Heart left ventricle (tissue), 16 donors: ENCODE results near the gene FAM43B. TPM values are rescaled to one million over a fixed set of nuclear protein-coding genes. Genes with fewer than 3 reads are reported as not detected.

Experiments
- ATAC-seq, 4 donors: fragments of 200-7000 bp; cut with Tn5 transposase; one replicate each; pipeline ENCODE4 v1.9.1; 2020 to 2022; ENCODE audit warnings: moderate library complexity in 4 of 4, mild to moderate bottlenecking in 3 of 4, moderate number of reproducible peaks in 1 of 4
- DNase-seq, 5 donors: peaks; one replicate each; pipeline ENCODE4 v3.0.0-alpha.2; 2020
- H3K27ac ChIP-seq, 12 donors: fragments of 200-600 bp; sonication (generic) in 4 of 12; one replicate each; pipeline versions ENCODE4 v1.5.0 to v1.8.0; 2016 to 2022; ENCODE audit warnings: mild to moderate bottlenecking in 2 of 12
- H3K27me3 ChIP-seq, 9 donors: fragments of 200-600 bp; sonication (generic) in 2 of 9; one replicate each; pipeline versions ENCODE4 v1.5.1 to v1.8.0; 2016 to 2022; ENCODE audit warnings: mild to moderate bottlenecking in 3 of 9
- H3K36me3 ChIP-seq, 9 donors: fragments of 200-600 bp; sonication (generic) in 2 of 9; one replicate each; pipeline versions ENCODE4 v1.5.0 to v1.8.0; 2018 to 2022; ENCODE audit warnings: mild to moderate bottlenecking in 2 of 9
- H3K4me1 ChIP-seq, 12 donors: fragments of 200-600 bp; sonication (generic) in 4 of 12; one replicate each; pipeline versions ENCODE4 v1.5.0 to v1.8.0; 2016 to 2022; ENCODE audit warnings: mild to moderate bottlenecking in 3 of 12
- H3K4me3 ChIP-seq, 12 donors: fragments of 200-600 bp; sonication (generic) in 4 of 12; one replicate each; pipeline versions ENCODE4 v1.5.0 to v1.8.0; 2017 to 2022; ENCODE audit warnings: mild to moderate bottlenecking in 9 of 12, moderate library complexity in 4 of 12
- H3K9me3 ChIP-seq, 12 donors: fragments of 200-600 bp; sonication (generic) in 4 of 12; one replicate each; pipeline versions ENCODE4 v1.5.0 to v1.8.0; 2016 to 2022; ENCODE audit warnings: mild to moderate bottlenecking in 1 of 12
- CTCF ChIP-seq, 12 donors: fragments of 200-600 bp; sonication (generic) in 4 of 12; IDR thresholded peaks; one replicate each; pipeline versions ENCODE4 v1.5.0 to v1.8.0; 2018 to 2022; ENCODE audit warnings: antibody characterized with exemption in 12 of 12, mild to moderate bottlenecking in 5 of 12
- POLR2A ChIP-seq, 2 donors: fragments of 450-650 bp; IDR thresholded peaks; one replicate each; pipeline ENCODE4 v1.6.1; 2017; ENCODE audit warnings: antibody characterized with exemption in 2 of 2, mild to moderate bottlenecking in 2 of 2, moderate library complexity in 2 of 2
- WGBS, 4 donors: extraction: QIAGEN DNeasy Blood & Tissue Kit in 2 of 4; methylation state at CpG; one replicate each; pipeline versions ENCODE4 v1.1.5 to v1.1.7; 2013 to 2018; 5-methylcytosine and 5-hydroxymethylcytosine counted together
- intact Hi-C, 10 donors: fragments of 100-400 bp; cut with DNase I; formaldehyde crosslinking; loops; one replicate each; pipeline versions ENCODE4 v1.11.1 to v1.14.2; 2022
- polyA plus RNA-seq, 2 donors: library from polyadenylated mRNA; stranded (reverse); fragments of 200-250 nt; gene quantifications; one replicate each; pipeline ENCODE4 v1.2.3, GENCODE V29; 2013
- total RNA-seq, 9 donors: library from RNA; depleted of rRNA in 2 of 9; stranded (reverse); fragments of >200 nt in 2 of 9; fragmentation: NEBNext Ultra II Directional in 3 of 9; extraction: Animal tissue kit (Norgen Biotek cat#: 25700) in 3 of 9; gene quantifications; one replicate each; pipeline versions ENCODE4 v1.1.0 to v1.2.4, GENCODE V29; 2016 to 2023
- donor health status: ischemic (EF 13 %, LVEDD 7.1; RV severe dilation, severe dysfunction).
- donor health status: healthy with polysubstance abuse.
- donor health status: DM: no; HTN: yes; CAD: no.
- donor health status: DM: no; HTN: no; CAD: no.
- donor health status: ischemic (EF 25% LVEDD 6.9; RV normal size, moderate dysfunction).
- donor health status: ischemic (EF 25% LVEDD 5.7; RV mildly dilated, moderate dysfunction).
- donor health status: healthy.
- donor health status: DM: yes; HTN: yes; CAD: no.
- donor health status: ischemic (EF 35%, LVEDD 5.7; RV mildly dilated, moderate dysfunction).
- donor health status: nonischemic (EF 11% LVEDD 7.7; RV severe dilation, severe dysfunction).
- donor health status: DM: yes; HTN: yes; CAD: no.
- donor health status: PGD.
- donor health status: ischemic (EF 29% LVEDD 5.4; RV normal size, mild dysfunction).
- donor health status: nonischemic (EF 23%, LVEDD 6.1; RV moderate dilation, normal function).

FAM43B gene
- total and polyA plus RNA-seq, 11 donors, result 1.2 to 5.2 (median 2.2) TPM

DNA sequence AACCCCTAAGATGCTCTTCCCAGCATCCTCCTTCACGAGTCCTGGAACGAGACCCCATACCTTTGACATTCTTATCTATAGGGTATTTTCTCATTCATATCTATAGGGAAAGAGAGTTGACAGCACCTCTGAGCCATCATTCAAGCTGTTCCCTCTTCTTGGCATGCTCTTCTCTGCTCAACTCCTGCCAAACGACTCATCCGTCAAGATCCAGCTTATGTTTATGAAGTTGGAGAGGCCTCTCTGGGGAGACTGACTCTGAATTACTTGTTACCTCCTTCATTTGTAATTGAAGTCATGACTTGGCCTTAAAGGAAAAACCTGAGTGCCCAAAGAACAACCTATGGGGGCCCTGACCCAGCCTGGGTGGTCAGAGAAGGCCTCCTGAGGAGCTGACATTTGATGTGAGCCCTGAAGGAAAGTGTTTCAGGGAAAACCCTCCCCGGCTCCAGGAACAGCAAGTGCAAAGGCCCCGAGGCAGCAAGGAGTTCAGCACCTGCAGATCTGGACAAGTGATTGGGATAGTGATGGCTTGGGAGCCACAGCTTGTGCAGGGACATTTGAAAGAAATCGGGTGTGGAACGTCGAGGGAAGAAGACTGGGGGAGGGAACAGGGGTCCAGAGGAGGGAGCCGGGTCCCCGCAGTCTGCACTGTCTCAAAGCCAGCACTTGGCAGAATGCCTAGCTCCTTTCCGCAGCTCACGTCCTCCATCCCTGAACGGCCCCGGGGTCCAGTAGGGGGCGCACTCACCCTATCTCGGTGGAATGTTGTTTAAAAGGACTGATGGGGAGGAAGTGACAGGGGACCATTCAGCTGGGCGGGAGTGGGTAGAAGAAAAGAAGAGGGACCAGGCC is 22.5 kb downstream of the FAM43B start:
- Histone ChIP-seq H3K27me3 (peaks cover 0 to 3% (median 0%) of the 10 kb centered on the region in 9 donors), H3K36me3 (no peaks in the 10 kb centered on the region), H3K4me3 (no peak overlapping the region), H3K9me3 (peaks cover 0 to 14% (median 0%) of the 10 kb centered on the region in 12 donors), H3K4me1 (peaks cover 0 to 4% (median 0%) of the 10 kb centered on the region in 12 donors), H3K27ac (no peak overlapping the region)
- peak; percentile 84 to 93 (median 86) for DNase-seq
- intact Hi-C loops, result loop anchor here (1.0 to 10.0 kb wide), 8 partner anchors 50 to 67 kb away; partner anchors contain the start of gene PINK1 (in 8 of the 10)
- 20 to 25% (median 20%) methylated on average over 18 of the region's 18 CpGs for WGBS, 4 donors
- peak; percentile 58 to 88 (median 73) for TF ChIP-seq CTCF (IDR thresholded peaks at IDR 0.05)
- TF ChIP-seq POLR2A (IDR thresholded peaks at IDR 0.05), result no peak
- ATAC-seq, result peak; percentile 88 to 98 (median 98)

GRCh38 chr1:20575541-20576336 is 23.4 kb downstream of the FAM43B start:
- intact Hi-C loops, result loop anchor here (1.0 to 10.0 kb wide), 8 partner anchors 51 to 67 kb away; partner anchors contain the start of gene PINK1 (in 8 of the 10)
- Histone ChIP-seq H3K27me3 (no peaks in the 10 kb centered on the region), H3K36me3 (no peaks in the 10 kb centered on the region), H3K27ac (no peak overlapping the region), H3K9me3 (peaks cover 0 to 14% (median 0%) of the 10 kb centered on the region in 12 donors), H3K4me1 (peaks cover 0 to 4% (median 0%) of the 10 kb centered on the region in 12 donors), H3K4me3 (no peak overlapping the region)
- 70 to 86% (median 75%) methylated on average over 8 to 10 of the region's 10 CpGs for WGBS, 4 donors
- TF ChIP-seq POLR2A (IDR thresholded peaks at IDR 0.05) (no peak), CTCF (IDR thresholded peaks at IDR 0.05) (no peak)
- DNase-seq (no peak), ATAC-seq (peak in 1 of 4 donors; percentile 29)

DNA sequence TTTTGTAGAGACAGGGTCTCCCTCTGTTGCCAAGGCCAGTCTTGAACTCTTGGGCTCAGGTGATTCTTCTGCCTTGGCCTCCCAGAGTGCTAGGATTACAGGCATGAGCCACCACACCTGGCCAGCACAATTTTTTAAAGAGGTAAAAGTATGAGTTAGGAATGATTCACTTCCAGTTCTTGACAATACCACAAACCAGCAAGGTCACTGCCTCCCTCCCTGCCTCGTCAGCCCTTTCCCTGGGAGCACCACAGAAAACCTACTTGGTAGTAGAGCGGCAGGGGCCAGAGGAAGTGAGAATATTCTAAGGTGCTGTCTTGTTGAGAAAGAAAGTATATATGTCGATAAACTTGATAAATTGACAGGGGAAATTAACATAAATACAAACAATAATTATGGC is 25.7 kb downstream of the FAM43B start:
- DNase-seq, result no peak
- WGBS, 4 donors, result 80 to 84% (median 81%) methylated on average over 3 of the region's 3 CpGs
- H3K27me3 ChIP-seq, result no peaks in the 10 kb centered on the region
- no peak for TF ChIP-seq CTCF (IDR thresholded peaks at IDR 0.05)
- TF ChIP-seq POLR2A (IDR thresholded peaks at IDR 0.05), result no peak
- no peak for ATAC-seq
- peaks cover 0 to 4% (median 0%) of the 10 kb centered on the region in 12 donors for H3K4me1 ChIP-seq
- intact Hi-C loops, result loop anchor here in 5 of 10 donors (5.0 to 10.0 kb wide), 3 partner anchors 53 to 64 kb away; partner anchors contain the start of gene PINK1 (in 3 of the 5)
- peaks cover 0 to 5% (median 0%) of the 10 kb centered on the region in 12 donors for H3K9me3 ChIP-seq
- no peaks in the 10 kb centered on the region for H3K36me3 ChIP-seq
- no peak overlapping the region for H3K27ac ChIP-seq
- no peak overlapping the region for H3K4me3 ChIP-seq
